Measurements from ENCODE around the gene ENTPD2. TPM values are rescaled to one million over a fixed set of nuclear protein-coding genes. Genes with fewer than 3 reads are reported as not detected.
"Not testable (repeated sequence)": the region's sequence is repeated elsewhere in the genome, so short reads cannot be mapped to it uniquely, and the experiment has no call there.

The ENTPD2 gene
- total RNA-seq, 1 donor = 0.09 TPM

- no peak overlapping the region for H3K4me3 ChIP-seq (ENCODE audit: low read depth, low read length)
- TF ChIP-seq CTCF (IDR thresholded peaks at IDR 0.05; ENCODE audit: insufficient read depth, low read length) = no peak
- DNase-seq (ENCODE audit: low read depth) = no peak
Measured at GRCh38 chr9:137037035-137037434, 16.8 kb downstream of the ENTPD2 start.

GRCh38 chr9:137035937-137036336, 17.9 kb downstream of the ENTPD2 start:
- H3K4me3 ChIP-seq (ENCODE audit: low read depth, low read length) = no peak overlapping the region
- no peak for TF ChIP-seq CTCF (IDR thresholded peaks at IDR 0.05; ENCODE audit: insufficient read depth, low read length)
- DNase-seq (ENCODE audit: low read depth) = no peak

GRCh38 chr9:137035507-137035834, 18.4 kb downstream of the ENTPD2 start:
- H3K4me3 ChIP-seq (ENCODE audit: low read depth, low read length) = no peak overlapping the region
- DNase-seq (ENCODE audit: low read depth) = no peak
- TF ChIP-seq CTCF (IDR thresholded peaks at IDR 0.05; ENCODE audit: insufficient read depth, low read length) = no peak

- peak; percentile 93 for TF ChIP-seq CTCF (IDR thresholded peaks at IDR 0.05; ENCODE audit: insufficient read depth, low read length)
- no peak overlapping the region for H3K4me3 ChIP-seq (ENCODE audit: low read depth, low read length)
- DNase-seq (ENCODE audit: low read depth) = peak; percentile 85
Measured at GRCh38 chr9:137034709-137035506, 19.0 kb downstream of the ENTPD2 start.

- no peak for DNase-seq (ENCODE audit: low read depth)
- H3K4me3 ChIP-seq (ENCODE audit: low read depth, low read length) = no peak overlapping the region
- no peak for TF ChIP-seq CTCF (IDR thresholded peaks at IDR 0.05; ENCODE audit: insufficient read depth, low read length)
Measured at GRCh38 chr9:137034039-137034708, 19.7 kb downstream of the ENTPD2 start.

GRCh38 chr9:137033481-137033880, 20.4 kb downstream of the ENTPD2 start:
- not testable (repeated sequence) for DNase-seq (ENCODE audit: low read depth); H3K4me3 ChIP-seq (ENCODE audit: low read depth, low read length)

GRCh38 chr9:137032858-137033257, 21.0 kb downstream of the ENTPD2 start:
- TF ChIP-seq CTCF (IDR thresholded peaks at IDR 0.05; ENCODE audit: insufficient read depth, low read length) = no peak
- H3K4me3 ChIP-seq (ENCODE audit: low read depth, low read length) = no peak overlapping the region
- DNase-seq (ENCODE audit: low read depth) = no peak

All from fibroblast of the aortic adventitia (primary cell).